ENCODE measurements around the gene GPR137B. TPM values are rescaled to one million over a fixed set of nuclear protein-coding genes. Genes with fewer than 3 reads are reported as not detected.

The GPR137B gene
- total and polyA plus RNA-seq, 9 of the 15 experiments (the other 6 are each of a cell fraction or from before 2014, with no cell fraction given), result 0.04 to 1.0 (median 0.62) TPM

DNA sequence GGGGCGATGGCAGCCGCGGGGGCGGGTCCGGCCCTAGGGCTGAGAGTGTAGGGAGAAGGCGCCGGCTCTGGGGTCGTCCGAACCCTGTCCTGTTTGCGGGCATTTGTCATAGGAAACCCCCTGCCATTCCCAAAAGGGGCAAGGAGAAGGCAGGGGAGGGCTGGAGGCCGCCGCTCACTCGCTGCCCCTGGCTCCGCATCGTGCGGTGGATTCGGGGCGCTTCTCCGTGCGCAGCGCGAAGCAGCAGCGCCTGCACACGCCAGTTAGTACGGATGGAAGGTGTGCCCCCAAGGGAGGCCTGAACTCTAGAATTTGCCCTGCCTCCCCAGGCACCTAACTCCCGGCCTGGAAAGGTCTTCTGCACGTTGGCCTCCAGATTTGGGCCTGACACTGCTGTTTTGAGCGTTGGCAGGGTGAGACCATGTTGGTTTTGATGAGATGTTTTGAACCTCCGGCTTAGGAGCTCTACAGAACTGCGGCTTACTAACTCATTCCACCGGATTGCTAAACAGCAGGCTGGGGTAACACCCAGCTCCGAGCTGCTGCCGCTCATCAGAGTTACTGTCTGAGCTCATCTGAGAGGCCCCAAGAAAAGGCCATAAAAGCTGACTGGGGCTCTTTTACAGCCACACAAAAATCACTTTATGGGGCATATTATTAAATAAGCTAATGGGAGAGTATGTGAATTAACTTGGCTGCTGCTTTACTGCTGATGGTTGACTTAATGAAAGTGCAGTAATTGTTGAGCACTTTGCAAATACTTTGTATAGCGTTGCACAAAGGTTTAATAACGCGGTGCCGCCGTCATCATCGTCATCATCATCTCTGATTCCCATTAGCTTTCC, 987 bp downstream of the GPR137B start:
- TF ChIP-seq HOXB6 (CRISPR knock-in tag; IDR thresholded peaks at IDR 0.05; ENCODE audit: borderline replicate concordance) (no peak), ZNF316 (IDR thresholded peaks at IDR 0.05) (peak; percentile 34)
- FAIRE-seq (no peak), ATAC-seq (no peak), DNase-seq (ENCODE audit: extremely low read depth in 1 of 4, low spot score in 3 of 4) (no peak)
- Histone ChIP-seq H3K4me2 (ENCODE audit: insufficient read depth, low read length) (peak overlapping the region; percentile 13; the same call in 1 of the 2 replicates), H3K9me3 (replicated peaks; ENCODE audit: control insufficient read depth, insufficient read depth, low read depth, low read length) (no peaks in the 10 kb centered on the region), H3K27ac (ENCODE audit: extremely low read depth, low read depth, low read length) (no peak overlapping the region), H3K36me3 (ENCODE audit: control insufficient read depth, insufficient read depth, low read length) (no peaks in the 10 kb centered on the region), H3K27me3 (ENCODE audit: control insufficient read depth in 2 of 2, insufficient read depth in 2 of 2, low read length in 2 of 2) (peaks cover 59 to 75% of the 10 kb centered on the region in 2 experiments), H4K20me1 (replicated peaks; ENCODE audit: control insufficient read depth, insufficient read depth, low read length) (0 out of 2 replicates have a peak, but pooled peaks cover 5% of the 10 kb centered on the region), H3K4me1 (replicated peaks in 1 of 2; ENCODE audit: control insufficient read depth in 2 of 2, insufficient read depth in 2 of 2, low read length in 2 of 2) (peaks cover 0 to 15% of the 10 kb centered on the region in 2 experiments; a peak in 2 of 5 replicates), H3K9me1 (ENCODE audit: control insufficient read depth, insufficient read depth, low read length) (no peaks in the 10 kb centered on the region), H2AFZ (ENCODE audit: low read depth, low read length) (no peak overlapping the region), H3K4me3 (peak overlapping the region; percentile 38), H3K79me2 (ENCODE audit: control insufficient read depth, insufficient read depth, low read length) (no peaks in the 10 kb centered on the region), H3K9ac (ENCODE audit: insufficient read depth in 1 of 2, low read depth in 2 of 2, low read length in 2 of 2) (no peak overlapping the region; a peak in 1 of 4 replicates)
- in situ Hi-C loops (cut with MboI), result no loop called here
- CTCF ChIA-PET (ENCODE audit: low intra/inter-chr PET ratio), result no interaction called here
- intact Hi-C loops (cut with micrococcal nuclease), result no loop called here
- POLR2A ChIA-PET, result interaction anchor here (0.7 to 2.2 kb wide), 2 partner anchors 10 to 747 kb away, joined by 3 to 11 read pairs; no protein-coding TSS in a partner anchor
- no TSS peak for BruUV-seq (replicated peaks)
- 43% methylated on average over 31 of the region's 39 CpGs for WGBS (ENCODE audit: insufficient coverage, low coverage, missing lambda C conversion rate)

- H3K4me3 ChIP-seq, result no peak overlapping the region
- ChIA-PET CTCF (ENCODE audit: low intra/inter-chr PET ratio) (no interaction called here), POLR2A (interaction anchor here (0.7 to 2.2 kb wide), 2 partner anchors 10 to 747 kb away, joined by 3 to 11 read pairs; no protein-coding TSS in a partner anchor)
- 24% methylated on average over 13 of the region's 14 CpGs for WGBS (ENCODE audit: insufficient coverage, low coverage, missing lambda C conversion rate)
- no peaks in the 10 kb centered on the region for H3K9me3 ChIP-seq (replicated peaks; ENCODE audit: control insufficient read depth, insufficient read depth, low read depth, low read length)
- peaks cover 0 to 15% of the 10 kb centered on the region in 2 experiments; a peak in 2 of 5 replicates for H3K4me1 ChIP-seq (replicated peaks in 1 of 2; ENCODE audit: control insufficient read depth in 2 of 2, insufficient read depth in 2 of 2, low read length in 2 of 2)
- ATAC-seq (no peak), DNase-seq (ENCODE audit: extremely low read depth in 1 of 4, low spot score in 3 of 4) (no peak), FAIRE-seq (no peak)
- intact Hi-C loops (cut with micrococcal nuclease), result no loop called here
- in situ Hi-C loops (cut with MboI), result no loop called here
- H3K9ac ChIP-seq (ENCODE audit: insufficient read depth in 1 of 2, low read depth in 2 of 2, low read length in 2 of 2), result no peak overlapping the region
- H3K27ac ChIP-seq (ENCODE audit: extremely low read depth, low read depth, low read length), result no peak overlapping the region
- H4K20me1 ChIP-seq (replicated peaks; ENCODE audit: control insufficient read depth, insufficient read depth, low read length), result 0 out of 2 replicates have a peak, but pooled peaks cover 9% of the 10 kb centered on the region
- no peaks in the 10 kb centered on the region for H3K36me3 ChIP-seq (ENCODE audit: control insufficient read depth, insufficient read depth, low read length)
- H3K9me1 ChIP-seq (ENCODE audit: control insufficient read depth, insufficient read depth, low read length), result no peaks in the 10 kb centered on the region
- H3K4me2 ChIP-seq (ENCODE audit: insufficient read depth, low read length), result no peak overlapping the region
- H3K79me2 ChIP-seq (ENCODE audit: control insufficient read depth, insufficient read depth, low read length), result no peaks in the 10 kb centered on the region
- no peak overlapping the region for H2AFZ ChIP-seq (ENCODE audit: low read depth, low read length)
- peaks cover 61 to 82% of the 10 kb centered on the region in 2 experiments for H3K27me3 ChIP-seq (ENCODE audit: control insufficient read depth in 2 of 2, insufficient read depth in 2 of 2, low read length in 2 of 2)
- TF ChIP-seq RBM17 (IDR thresholded peaks at IDR 0.05; ENCODE audit: borderline replicate concordance, low read depth, low read length) (no peak), ZBTB7A (IDR thresholded peaks at IDR 0.05; ENCODE audit: borderline replicate concordance, control insufficient read depth, low read depth, low read length) (no peak), DPF2 (IDR thresholded peaks at IDR 0.05) (no peak), CC2D1A (IDR thresholded peaks at IDR 0.05) (no peak), MCM7 (IDR thresholded peaks at IDR 0.05) (no peak), CREB1 (IDR thresholded peaks at IDR 0.05) (no peak), CREB1 (CRISPR knock-in tag; IDR thresholded peaks at IDR 0.05) (no peak), KLF10 (CRISPR knock-in tag; IDR thresholded peaks at IDR 0.05) (no peak), SAP30 (IDR thresholded peaks at IDR 0.05; ENCODE audit: borderline replicate concordance, insufficient read depth, low read depth, low read length, poor library complexity, severe bottlenecking) (no peak), TCF15 (CRISPR knock-in tag; IDR thresholded peaks at IDR 0.05) (no peak), PYGO2 (tag; IDR thresholded peaks at IDR 0.05) (no peak)
- no TSS peak for BruUV-seq (replicated peaks)
These were observed 1.7 kb downstream of the GPR137B start for GRCh38 chr1:236144033-236144432.

Measured in K562 (cell line).